NOMO-1 treated with dmso at 0.1 percent for 144 hours (cell line): Measurements from ENCODE around the gene PRUNE2.
"Not testable (repeated sequence)": the region's sequence is repeated elsewhere in the genome, so short reads cannot be mapped to it uniquely, and the experiment has no call there.

Experiments used
- DNase-seq: peaks from one replicate; lab custom pipeline; 2025; ENCODE audit not compliant: unreplicated experiment; lab: John Stamatoyannopoulos, UW

The PRUNE2 gene

GRCh38 chr9:76609285-76610010 lies 296.5 kb downstream of the PRUNE2 start:
- no peak for DNase-seq

- DNase-seq, result no peak
Measured at GRCh38 chr9:76608575-76609273, 297.2 kb downstream of the PRUNE2 start.

GRCh38 chr9:76607730-76608436 lies 298.0 kb downstream of the PRUNE2 start:
- no peak for DNase-seq

- no peak for DNase-seq
Measured at GRCh38 chr9:76605321-76605900, 300.5 kb downstream of the PRUNE2 start.

GRCh38 chr9:76603931-76604570 lies 301.9 kb downstream of the PRUNE2 start:
- no peak for DNase-seq

- DNase-seq, result no peak
Measured at GRCh38 chr9:76603448-76603895, 302.4 kb downstream of the PRUNE2 start.

GRCh38 chr9:76602199-76602598 lies 303.7 kb downstream of the PRUNE2 start:
- DNase-seq, result no peak

- DNase-seq, result no peak
Measured at GRCh38 chr9:76600007-76600615, 305.8 kb downstream of the PRUNE2 start.

- DNase-seq, result no peak
Measured at GRCh38 chr9:76598981-76599380, 306.9 kb downstream of the PRUNE2 start.

GRCh38 chr9:76595645-76596044 lies 310.3 kb downstream of the PRUNE2 start:
- no peak for DNase-seq

GRCh38 chr9:76594764-76595424 lies 311.0 kb downstream of the PRUNE2 start:
- no peak for DNase-seq

- not testable (repeated sequence) for DNase-seq
Measured at GRCh38 chr9:76593961-76594735, 311.8 kb downstream of the PRUNE2 start.

- DNase-seq, result no peak
Measured at GRCh38 chr9:76592974-76593347, 313.0 kb downstream of the PRUNE2 start.

GRCh38 chr9:76592091-76592973 lies 313.6 kb downstream of the PRUNE2 start:
- DNase-seq, result no peak

- no peak for DNase-seq
Measured at GRCh38 chr9:76591256-76591950, 314.5 kb downstream of the PRUNE2 start.

GRCh38 chr9:76588316-76588715 lies 317.6 kb downstream of the PRUNE2 start:
- no peak for DNase-seq

- no peak for DNase-seq
Measured at GRCh38 chr9:76586390-76587314, 319.3 kb downstream of the PRUNE2 start.
